GM03348 (cell line): ENCODE results near the gene PPP1R9B.

Experiments
- DNase-seq: peaks from one replicate; pipeline ENCODE4 v3.0.0; 2012; ENCODE audit warnings: low spot score

Gene PPP1R9B

GRCh38 chr17:50150354-50151040, at the start of gene PPP1R9B:
TSS of gene PPP1R9B (minus strand) at chr17:50150677. CDS start at chr17:50150513, 164 bp downstream.
- no peak for DNase-seq

DNA sequence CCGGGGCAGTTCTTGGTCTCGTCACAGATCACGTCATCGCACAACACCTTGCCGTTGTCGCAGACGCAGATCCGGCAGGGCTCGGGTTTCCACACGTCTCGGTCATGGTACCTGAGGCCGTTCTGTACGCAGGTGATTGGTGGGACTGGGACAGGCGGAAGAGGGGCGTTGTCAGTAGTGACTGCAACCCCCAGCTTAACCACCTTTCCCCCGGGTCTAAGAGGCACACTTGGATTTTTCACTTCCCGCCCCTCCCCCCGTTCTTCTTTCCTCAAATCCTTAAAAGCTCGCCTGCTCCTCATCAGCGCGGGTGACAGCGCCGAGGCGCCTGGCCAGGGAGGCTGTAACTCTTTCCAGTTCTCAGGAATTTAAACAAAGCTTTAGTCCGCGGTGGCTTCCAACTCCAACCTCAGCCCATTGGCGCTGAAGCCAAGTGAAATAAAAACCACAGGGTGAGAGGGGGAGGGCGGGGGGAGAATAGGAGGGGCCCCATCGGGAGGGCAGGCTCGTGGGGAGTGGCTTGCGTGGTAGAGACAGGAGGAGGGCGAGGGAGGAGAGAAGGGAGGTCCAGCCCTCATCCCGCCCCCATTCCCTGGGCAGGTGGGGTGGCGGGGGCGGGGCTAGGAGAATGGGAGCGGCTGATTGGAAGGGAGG, 49.5 kb upstream of the PPP1R9B start:
- peak; percentile 95 for DNase-seq

GRCh38 chr17:50199211-50199802, 48.8 kb upstream of the PPP1R9B start:
- DNase-seq = no peak

GRCh38 chr17:50198026-50198669, 47.7 kb upstream of the PPP1R9B start:
- no peak for DNase-seq

DNA sequence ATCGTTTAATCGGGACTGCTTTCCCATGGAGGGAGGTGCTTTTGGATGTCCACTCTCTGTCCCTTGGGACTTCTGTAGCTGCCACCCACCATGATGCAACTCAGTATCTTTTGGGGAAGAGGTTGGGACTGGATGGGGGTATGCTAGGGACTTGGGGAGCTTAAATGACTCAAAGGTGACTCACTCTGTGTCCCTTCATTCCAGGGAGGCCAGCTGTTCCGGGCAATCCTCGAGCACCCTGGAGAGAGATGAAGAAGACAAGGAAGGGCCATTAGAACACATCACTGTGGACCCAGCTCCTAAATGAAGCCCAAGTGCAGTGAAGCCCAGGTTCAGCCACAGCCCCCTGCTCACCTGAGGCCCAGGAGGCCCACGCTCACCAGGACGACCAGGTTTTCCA, 46.3 kb upstream of the PPP1R9B start:
- DNase-seq = no peak

DNA sequence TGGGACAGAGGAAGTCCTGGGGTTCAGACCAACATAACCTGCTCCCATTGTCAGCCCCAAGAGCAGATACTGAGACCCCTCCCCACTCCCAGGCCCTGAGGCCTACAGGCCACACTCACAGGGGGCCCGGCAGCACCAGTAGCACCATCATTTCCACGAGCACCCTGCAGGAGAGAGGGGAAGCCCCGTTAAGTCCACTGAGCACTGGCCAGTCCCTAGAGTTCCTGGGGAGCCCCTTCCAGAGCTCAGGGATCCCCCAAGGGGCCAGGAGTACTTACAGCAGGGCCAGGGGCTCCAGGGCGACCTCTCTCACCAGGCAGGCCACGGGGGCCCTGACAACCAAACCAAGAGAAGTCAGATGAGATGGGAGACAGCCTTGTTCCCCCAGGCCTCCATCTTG, 45.6 kb upstream of the PPP1R9B start:
- no peak for DNase-seq

DNA sequence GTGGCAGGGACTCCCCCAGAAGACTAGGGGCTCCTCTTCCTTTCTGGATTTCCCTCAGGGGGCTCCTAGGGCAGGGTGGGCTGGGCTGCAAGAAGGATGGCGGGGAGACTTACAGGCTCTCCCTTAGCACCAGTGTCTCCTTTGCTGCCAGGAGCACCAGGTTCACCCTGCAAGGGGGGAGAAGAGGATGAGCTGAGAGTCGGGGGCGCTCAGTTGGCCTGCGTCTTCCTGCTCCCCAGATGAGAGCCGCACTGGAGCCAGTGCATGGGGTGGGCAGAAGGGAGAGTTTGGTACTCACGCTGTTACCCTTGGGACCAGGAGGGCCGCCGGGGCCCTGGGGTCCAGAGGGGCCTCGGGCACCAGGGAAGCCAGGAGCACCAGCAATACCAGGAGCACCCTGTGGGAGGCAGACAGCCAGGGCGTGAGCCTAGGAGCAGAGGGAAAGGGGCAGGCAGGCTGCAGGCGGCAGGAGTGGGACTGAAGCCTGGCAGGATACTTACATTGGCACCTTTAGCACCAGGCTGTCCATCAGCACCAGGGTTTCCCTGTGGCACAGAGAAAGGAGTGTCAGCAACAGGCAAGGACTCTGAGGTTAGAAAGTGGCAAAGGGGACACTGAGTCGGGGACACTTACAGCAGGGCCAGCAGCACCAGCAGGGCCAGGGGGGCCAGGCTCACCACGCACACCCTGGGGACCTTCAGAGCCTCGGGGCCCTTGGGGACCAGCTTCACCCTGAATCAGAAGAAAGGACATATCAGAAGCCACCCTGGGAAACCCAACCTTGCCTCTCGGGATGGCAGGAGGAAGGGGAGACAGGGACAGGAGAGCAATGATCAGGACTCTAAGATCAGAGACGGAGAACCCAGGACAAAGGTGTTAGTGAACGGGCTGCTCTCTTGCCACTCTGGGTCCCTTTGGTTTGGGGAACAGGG, 44.7 kb upstream of the PPP1R9B start:
- DNase-seq = no peak

GRCh38 chr17:50194140-50194933, 43.9 kb upstream of the PPP1R9B start:
- DNase-seq = no peak

- no peak for DNase-seq
Measured at GRCh38 chr17:50192618-50193291, 42.3 kb upstream of the PPP1R9B start.

DNA sequence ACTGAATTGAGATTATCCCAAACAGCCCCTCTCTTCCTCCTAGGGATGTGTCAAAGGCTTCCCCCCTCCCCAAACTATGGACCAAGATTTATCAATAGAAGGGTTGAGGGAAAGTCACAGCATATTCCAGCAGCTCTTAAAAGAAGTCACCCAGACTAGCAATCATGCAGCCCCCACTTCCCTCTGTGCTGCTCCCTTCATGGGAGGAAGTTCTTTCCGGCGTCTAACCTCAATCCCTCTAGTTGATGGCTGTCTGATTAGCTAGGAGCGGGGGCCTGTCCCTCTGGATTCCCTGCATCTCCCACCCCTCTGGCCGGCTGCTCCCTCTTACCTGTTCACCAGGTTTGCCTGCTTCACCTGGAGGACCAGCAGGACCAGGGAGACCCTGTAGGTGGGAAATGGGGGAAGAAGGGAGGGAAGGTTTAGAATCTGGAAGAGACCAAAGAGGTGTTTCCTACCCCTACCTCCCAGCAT, 41.7 kb upstream of the PPP1R9B start:
- DNase-seq = no peak

DNA sequence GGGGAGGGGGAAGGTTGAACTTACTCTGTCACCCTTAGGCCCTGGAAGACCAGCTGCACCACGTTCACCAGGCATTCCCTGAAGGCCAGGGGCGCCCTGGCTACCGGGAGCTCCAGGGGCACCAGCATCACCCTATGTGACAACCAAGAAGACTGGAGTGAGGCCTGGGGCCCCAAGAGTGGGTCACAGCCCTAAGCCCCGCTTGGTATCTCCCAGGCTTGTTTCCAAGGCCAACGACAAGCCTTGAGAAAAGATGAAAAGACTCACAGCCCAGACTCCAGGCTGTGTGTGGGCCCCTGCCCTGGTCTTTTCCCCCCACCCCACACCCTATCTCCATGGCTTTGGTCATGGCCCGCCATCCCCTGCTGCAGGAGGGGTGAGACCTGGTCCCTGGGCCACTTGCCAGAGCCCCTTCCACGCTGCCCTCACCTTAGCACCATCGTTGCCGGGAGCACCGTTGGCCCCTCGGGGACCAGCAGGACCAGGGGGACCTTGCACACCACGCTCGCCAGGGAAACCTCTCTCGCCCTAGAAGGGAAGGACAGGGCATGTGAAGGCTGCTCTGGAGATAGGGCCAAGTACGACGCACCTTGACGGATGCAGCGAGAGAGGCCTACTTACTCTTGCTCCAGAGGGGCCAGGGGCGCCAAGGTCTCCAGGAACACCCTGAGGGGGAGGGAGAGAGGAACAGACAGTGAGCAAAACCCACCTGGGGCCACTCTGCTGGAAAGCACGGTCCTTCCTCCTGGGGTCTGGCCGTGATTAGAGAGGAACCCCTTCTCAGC, 41.1 kb upstream of the PPP1R9B start:
- no peak for DNase-seq

DNA sequence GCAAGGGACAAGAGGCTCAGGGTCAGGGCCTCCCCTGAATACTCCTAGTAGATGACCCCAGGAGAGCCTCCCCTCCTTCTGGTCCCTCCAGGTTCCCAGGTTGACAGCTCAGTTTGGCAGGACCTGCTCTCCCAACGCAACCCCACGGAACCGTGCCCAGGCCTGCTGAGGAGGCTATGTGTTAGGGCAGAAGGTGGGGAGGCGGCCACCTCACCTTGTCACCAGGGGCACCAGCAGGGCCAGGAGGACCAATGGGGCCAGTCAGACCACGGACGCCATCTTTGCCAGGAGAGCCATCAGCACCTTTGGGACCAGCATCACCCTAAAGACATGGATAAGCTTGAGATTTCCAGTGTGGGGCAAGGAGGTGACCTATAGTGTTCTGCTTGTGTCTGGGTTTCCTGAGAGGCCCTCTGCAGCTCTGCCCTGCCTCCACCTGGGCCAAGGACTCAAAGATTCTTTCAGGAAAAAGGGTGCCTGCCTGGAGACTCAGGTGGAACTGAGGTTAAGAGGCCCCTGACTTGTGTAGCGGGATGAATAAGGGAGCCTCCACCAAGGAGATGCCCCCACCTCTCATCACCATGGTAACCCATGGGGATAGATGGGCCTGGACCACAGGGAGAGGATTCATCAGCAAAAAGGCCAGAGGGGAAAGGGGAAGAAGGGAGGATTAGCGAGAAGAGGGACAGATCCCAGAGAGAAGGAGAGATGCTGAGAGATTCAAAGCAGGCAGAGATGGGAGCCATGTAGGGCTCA, 40.3 kb upstream of the PPP1R9B start:
- no peak for DNase-seq

- DNase-seq = no peak
Measured at GRCh38 chr17:50190293-50190602, 39.8 kb upstream of the PPP1R9B start.

- DNase-seq = no peak
Measured at GRCh38 chr17:50189550-50190292, 39.2 kb upstream of the PPP1R9B start.

- no peak for DNase-seq
Measured at GRCh38 chr17:50188921-50189549, 38.6 kb upstream of the PPP1R9B start.

GRCh38 chr17:50188531-50188920, 38.0 kb upstream of the PPP1R9B start:
- DNase-seq = no peak

DNA sequence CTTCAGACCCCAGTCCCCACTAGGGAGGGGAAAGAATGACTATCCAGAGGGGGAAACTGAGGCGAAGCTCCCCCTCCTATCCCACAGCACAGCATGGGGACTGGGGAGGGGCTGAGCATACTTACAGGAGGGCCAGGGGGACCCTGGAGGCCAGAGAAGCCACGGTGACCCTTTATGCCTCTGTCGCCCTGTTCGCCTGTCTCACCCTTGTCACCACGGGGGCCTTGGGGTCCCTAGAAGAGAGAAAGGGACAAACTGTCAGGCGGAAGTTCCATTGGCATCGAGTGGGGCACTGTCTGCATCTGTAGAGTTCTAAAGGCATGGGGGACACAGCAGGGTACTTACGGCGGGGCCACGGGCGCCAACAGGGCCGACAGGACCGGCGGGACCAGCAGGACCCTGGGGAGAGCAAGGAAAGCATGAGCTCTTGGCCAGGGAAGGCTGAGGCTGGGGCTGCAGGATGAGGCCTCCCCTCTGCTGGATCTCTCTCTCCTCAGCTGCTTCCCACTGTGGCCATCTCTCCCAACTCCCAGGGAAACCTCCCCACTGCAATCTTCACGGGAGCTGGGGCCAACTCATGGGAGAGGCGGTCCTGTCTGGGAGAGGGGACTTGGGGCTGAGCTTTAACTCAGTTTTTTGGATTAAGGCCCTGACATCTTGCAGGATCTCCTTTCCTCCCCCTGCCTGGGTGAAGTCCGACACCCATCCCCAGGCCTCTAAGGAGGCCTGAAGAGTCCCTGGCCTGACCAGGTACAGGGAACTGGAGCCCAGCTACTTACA, 37.5 kb upstream of the PPP1R9B start:
- no peak for DNase-seq
